Stimulated activated CD8-positive, alpha-beta memory T cell treated with anti-CD3 and anti-CD28 coated beads, Interleukin-7, amount 100 ng/mL, for 24 hours (primary cell): Measurements from ENCODE around the gene KIFBP.
"Not testable (repeated sequence)": the region's sequence is repeated elsewhere in the genome, so short reads cannot be mapped to it uniquely, and the experiment has no call there.

ENCODE experiments used
- DNase-seq: peaks from one replicate; pipeline ENCODE4 v3.0.0-alpha.2; 2020; ENCODE audit warnings: low read depth

The KIFBP gene

DNA sequence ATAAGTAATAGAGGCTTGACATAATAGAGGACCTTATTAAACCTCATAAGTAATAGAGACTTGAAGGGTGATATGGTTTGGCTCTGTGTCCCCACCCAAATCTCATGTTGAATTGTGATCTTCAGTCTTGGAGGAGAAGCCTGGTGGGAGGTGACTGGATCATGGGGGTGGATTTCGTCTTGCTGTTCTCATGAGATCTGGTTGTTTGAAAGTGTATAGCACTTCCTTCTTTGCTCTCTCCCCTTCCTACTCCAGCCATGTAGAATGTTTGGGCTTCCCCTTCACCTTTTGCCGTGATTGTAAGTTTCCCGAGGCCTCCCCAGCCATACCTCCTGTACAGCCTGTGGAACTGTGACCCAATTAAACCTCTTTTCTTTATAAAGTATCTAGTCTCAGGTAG lies 8.6 kb downstream of the KIFBP start:
- no peak for DNase-seq

DNA sequence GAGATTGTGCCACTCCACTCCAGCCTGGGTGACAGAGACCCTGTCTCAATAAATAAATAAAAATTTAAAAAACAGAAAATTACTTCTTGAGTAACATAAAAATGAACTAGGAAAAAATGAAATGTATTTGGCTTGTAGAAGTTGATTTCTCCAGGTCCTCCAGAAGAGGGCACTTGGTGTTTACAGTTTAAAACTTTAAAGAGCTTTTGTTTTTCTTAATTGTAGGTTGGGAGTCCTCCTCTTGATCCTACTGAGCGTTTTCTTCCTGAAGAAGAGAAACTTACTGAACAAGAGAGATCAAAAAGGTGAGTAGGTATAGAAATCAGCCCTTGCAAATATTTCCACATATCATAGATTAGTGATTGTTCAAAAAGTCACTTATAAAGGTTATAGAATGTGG lies 16.2 kb downstream of the KIFBP start:
- no peak for DNase-seq

DNA sequence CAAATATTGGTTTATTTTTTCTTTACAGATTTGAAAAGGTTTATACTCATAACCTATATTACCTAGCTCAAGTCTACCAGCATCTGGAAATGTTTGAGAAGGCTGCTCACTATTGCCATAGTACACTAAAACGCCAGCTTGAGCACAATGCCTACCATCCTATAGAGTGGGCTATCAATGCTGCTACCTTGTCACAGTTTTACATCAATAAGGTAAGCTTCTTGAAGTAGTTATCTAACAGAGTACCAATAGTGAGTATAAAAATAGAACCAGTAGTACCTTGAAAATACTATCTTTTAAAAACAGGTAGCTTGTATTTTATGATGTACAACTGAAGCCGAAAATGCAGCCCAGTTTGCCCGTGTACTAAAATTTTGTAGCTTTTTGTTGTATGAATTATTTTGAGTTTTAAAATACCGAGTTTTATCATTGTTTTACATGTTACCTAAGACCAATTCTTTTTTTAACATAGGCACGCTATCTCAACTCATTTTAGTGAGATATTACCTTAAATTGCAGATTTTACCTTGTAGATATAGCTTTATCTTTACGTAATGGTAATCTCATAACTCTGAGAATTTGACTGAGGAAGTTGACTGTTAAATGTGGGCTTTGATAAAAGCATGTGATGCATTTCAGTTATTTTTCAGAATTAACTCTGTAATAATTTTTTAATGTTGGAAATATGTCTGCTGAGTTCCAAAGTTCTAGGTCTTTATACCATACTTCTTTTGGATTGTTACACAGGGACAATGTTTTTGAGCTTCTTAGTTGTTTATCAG lies 17.3 kb downstream of the KIFBP start:
- no peak for DNase-seq

DNA sequence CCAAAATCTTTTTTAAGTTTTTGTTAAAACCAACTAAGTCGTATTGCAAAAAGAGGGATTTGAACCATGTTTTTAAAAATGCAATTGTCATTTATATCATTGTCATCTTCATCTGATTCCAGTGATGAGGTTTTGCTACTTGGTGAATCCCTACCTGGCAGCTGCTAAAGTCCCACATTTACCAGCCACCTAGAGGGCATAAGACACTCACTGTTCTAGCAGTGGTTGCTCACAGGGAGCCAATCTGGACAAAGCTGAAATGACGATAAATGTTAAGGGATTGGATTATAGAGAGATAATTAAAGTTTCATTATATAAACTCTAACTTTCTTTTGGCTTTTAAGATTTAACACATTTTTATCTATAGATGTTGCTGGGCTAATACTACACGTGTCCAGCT lies 18.7 kb downstream of the KIFBP start:
- DNase-seq: no peak

DNA sequence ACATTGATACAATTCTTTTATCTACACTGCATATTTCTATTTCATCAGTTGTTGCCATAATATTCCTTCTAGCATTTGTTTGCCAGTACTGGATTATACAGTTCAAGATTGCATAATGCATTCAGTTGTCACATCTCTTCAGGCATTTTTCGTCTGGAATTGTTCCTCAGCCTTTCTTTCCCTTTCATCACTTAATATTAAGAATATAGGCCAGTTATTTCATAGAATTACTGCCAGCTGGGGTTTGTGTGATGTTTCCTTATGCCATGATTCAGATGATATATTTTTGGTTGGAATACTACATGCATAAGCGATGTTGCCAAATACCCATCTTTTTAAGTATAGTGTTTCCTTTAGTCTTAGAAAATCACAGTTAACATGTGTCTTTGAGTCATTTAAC lies 20.8 kb downstream of the KIFBP start:
- no peak for DNase-seq

DNA sequence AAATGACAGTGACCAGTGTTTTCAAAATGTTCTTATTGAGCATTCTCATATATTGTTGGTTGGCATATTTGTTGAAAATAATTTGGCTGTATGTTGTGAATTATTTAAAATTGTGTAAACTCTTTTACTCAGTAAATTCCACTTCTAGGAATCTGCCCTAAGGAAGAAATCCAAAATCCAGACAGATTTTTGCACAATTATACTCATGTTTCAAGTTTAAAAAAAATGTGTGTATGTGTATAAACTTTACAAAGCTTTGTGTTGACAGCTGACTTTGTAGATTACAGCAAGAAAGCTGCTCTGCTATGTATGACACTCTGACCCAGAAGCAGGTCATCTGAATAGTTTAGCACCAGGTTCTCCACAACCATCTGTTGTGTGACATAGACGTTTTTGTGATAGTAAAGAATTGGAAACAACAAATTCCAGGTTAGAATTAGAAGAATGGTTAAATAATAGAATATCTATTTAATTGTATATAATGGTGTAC lies 21.6 kb downstream of the KIFBP start:
- no peak for DNase-seq

DNA sequence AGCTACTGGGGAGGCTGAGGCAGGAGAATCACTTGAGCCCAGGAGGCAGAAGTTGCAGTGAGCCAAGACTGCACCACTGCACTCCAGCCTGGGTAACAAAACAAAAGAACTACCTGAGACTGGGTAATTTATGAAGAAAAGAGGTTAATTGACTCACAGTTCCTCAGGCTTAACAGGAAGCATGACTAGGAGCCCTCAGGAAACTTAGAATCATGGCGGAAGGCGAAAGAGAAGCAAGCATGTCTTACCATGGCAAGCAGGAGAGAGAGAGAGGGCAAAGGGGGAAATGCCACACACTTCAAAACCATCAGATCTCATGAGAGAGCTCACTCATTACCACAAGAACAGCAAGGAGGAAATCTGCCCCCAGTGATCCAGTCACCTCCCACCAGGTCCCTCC lies 24.2 kb downstream of the KIFBP start:
- not testable (repeated sequence) for DNase-seq

DNA sequence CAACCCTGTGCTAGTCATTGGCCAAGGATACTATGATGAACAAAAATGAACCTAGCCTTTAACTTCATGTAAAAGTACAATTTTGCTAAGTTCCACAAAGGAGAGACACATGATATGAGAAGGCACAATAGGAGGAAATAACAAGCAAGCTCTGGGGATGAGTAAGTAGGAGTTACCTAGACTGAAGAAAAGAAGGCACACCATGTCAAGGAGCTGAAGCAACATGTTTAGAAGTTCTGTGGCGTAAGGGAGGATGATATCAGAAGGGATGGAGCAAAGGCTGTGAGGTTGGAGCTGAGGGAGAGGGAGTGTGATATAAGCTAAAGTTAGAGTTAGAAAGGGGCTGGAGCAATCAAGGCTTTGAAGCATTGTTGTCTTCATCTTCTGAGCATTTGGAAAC lies 25.6 kb downstream of the KIFBP start:
- DNase-seq: no peak

DNA sequence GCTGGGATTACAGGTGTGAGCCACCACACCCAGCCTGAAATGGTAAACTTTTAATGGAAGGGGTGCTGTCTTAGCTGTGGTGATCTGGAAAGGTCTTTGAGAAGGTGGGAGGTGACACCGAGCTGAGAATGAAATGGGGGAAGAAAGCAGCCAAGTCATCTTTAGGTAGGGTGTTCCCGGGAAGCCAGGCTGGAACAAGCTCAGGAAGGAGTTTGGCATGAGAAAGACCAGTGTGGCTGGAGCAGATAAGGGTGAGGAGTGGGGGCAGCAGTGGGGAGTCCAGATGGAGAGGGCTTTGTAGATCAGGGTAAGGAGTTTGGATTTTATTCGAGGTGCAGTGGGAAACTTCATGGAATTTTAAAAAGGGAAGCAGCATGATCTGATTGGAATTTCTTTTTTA lies 30.0 kb downstream of the KIFBP start:
- no peak for DNase-seq

DNA sequence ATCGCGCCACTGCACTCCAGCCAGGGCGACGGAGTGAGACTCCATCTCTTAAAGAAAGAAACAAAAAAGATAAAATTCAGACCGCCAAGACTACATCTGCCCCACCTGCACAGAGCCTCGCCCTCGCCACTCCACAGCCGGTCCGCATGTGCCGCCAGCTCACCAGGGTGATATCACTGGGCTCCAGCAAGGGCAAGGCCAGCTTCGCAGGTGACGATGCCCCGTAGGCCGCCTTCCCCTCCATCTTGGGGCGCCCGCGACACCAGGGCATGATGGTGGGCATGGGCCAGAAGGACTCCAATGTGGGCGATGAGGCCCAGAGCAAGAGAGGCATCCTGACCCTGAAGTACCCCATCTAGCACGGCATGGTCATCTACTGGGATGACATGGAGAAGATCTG lies 34.0 kb downstream of the KIFBP start:
- no peak for DNase-seq

DNA sequence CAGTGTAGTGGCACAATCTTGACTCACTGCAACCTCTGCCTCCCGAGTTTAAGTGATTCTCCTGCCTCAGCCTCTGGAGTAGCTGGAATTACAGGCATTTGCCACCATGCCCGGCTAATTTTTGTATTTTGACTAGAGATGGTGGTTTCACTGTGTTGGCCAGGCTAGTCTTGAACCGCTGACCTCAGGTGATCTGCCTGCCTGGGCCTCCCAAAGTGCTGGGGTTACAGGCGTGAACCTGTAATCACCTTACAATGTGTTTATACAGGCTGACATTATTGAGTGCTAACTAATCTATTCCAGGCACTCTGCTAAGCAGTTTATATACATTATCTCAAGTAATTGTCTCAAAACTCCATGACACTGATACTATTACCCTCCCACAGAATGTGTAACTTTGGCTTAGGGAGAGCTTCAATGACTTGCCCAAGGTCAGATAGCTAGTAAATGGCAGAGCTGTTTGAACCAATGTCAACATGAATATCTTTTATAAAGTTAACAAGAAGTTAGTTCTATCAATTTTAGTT lies 36.8 kb downstream of the KIFBP start:
- DNase-seq: no peak

DNA sequence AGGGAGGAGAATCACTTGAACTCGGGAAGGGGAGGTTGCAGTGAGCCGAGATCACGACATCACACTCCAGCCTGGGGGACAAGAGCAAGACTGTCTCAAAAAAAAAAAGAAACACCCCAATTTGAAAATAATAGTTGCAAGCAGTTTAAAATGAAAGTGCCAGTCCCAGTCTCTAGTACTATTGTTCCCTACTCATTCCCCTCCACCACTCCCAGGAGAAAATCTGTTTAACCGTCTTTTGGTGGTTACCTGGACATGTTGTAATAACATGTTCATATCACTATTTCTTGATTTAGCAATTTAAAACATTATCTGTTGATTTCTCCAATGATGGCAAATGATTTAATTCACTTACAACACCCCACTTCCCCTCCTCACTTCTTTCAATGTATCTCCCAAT lies 44.7 kb downstream of the KIFBP start:
- no peak for DNase-seq

DNA sequence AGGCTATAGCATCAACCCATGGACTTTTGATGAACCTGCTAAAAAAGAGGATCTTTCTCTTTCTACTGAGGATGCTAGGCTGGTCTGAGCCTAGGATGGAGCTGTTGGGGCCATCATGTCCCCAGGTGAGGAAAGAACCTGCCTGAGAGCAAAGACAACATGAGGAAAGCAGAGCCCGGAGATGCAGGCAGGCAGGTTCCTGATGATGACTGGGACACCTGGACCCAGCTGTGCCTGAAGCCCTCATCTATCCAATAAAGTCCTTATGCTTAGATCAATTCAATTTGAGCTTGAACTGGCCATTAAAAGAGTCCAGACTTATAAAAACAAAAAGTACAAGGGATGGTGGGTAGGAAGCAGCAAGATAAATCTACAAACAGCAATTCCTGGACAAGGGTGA lies 48.9 kb downstream of the KIFBP start:
- DNase-seq: no peak

DNA sequence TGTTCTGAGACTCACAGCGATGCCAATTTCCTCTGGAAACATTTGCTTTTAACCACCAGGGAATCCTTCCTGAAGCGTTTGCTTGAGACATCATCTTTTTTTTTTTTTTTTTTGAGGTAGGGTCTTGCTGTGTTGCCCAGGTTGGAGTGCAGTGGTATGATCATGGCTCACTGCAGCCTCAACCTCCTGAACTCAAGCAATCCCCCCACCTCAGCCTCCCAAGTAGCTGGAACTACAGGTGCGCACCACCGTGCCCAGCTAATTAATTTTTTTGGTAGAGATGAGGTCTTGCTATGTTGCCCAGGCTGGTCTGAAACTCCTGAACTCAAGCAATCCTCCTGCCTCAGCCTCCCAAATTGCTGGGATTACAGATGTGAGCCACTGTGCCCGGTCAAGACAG lies 52.3 kb downstream of the KIFBP start:
- DNase-seq: not testable (repeated sequence)

DNA sequence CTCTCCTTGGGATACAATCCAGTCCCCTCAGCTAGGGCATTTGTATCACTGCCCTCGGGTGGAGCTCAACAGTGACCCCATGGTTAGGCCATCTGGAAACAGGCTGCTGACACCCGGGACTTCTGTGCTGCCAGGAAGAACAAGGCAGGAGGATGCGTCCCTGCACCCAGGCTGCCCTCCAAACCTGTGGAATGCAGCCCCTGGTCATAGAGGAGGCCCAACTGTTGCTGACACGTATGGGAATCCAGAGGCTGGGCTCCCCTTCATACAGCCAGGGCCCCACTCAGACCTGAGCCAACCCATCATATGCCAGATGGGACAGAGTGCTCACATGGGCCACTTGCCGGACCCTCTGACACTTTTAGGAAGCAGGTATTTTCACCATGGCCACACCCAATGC lies 53.8 kb downstream of the KIFBP start:
- DNase-seq: no peak

DNA sequence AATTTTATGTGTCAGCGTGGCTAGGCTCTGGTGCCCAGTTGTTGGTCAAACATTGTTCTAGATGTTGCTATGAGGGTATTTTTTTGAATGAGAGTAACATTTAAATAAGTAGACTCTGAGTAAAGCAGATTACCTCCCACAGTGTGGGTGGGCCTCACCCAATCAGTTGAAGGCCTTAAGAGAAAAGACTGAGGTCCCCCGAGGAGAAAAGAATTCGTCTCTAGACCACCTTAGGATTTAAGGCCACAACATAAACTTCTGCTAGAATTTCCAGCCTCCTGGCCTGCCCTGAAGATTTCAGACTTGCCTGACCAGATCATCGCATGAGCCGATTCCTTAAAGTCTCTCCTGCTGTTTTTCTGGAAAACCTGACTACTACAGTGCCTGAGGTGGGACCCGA lies 54.2 kb downstream of the KIFBP start:
- DNase-seq: no peak

DNA sequence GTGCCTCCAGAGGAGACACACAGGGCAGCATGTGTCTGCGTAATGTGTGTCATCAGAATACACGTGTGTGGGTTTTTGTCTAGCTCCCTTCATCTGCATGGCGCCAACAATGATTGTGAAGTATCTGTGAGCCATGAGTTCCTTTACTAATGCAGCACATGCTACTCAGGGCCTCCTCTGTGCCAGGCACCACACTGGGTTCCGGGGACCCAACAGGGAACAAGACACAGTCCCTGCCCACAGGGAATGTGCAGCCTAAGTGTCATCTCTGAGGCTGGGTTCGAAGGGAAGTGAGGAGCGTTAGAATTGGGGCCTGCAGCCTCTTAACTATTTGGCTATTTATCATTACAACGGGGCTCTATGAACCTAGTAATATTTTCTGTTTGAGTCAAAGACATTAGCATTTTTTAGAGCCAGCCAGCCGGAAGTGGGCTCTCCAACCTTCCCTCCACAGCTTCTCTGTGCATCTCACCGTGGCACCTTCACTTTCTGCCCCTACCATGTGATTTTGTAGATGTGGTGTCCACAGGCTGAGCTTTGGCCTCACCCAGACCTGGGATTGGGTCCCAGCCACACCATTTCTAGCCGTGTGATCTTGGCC lies 55.4 kb downstream of the KIFBP start:
- no peak for DNase-seq

DNA sequence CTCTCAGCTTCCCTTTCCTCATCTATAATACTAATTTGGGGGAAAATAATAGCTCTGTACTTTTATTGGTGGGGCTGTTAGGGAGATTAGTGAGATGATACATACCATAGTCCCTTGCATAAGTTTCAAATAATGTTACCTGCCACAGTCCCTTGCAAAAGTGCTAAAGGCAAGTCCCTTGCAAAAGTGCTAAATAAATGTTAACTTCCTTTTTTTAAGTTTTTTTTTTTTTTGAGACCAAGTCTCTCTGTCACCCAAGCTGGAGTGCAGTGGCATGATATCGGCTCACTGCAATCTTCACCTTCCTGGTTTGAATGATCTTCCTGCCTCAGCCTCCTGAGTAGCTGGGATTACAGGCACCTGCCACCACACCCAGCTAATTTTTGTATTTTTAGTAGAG lies 55.9 kb downstream of the KIFBP start:
- no peak for DNase-seq

DNA sequence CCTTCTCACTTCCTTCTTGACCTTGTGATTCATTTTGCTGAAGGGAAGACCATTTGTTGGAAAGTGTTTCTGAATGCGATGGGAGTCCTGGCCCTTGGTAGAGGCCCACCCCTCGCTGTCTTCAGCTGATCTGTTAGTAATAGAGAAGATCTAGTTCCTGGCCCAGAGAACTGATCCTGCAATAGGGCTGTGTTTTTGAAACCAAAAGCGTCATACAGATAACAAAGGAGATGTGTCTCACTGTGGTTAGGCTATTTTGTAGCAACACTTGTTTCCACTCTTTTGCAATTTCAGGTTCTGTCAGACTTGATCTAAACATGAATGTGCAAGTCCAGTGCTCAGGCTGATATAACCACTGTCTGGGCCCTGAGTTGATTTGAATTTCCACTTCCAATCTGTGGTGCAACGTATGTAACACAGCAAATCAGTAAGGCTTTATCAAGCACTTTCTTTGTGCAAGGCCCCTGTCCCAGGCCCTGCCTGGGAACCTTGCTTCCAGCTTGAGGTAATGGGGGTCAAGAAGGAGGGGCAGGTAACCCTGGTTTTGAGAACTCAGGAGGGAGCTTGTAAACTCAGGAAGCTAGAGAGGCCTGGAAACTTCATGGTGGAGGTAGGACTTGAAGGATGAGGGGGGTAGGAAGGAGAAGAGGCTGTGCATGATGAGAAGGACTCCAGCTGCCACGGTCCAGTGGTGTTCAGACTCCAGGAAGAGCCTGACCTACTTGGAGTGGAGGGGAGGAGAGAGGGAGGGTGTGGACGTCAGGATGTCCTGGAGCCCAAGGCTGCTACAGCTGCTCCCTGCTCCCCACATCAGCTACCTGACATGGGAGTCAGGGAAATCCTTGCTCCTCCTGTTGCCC lies 57.1 kb downstream of the KIFBP start:
- no peak for DNase-seq

DNA sequence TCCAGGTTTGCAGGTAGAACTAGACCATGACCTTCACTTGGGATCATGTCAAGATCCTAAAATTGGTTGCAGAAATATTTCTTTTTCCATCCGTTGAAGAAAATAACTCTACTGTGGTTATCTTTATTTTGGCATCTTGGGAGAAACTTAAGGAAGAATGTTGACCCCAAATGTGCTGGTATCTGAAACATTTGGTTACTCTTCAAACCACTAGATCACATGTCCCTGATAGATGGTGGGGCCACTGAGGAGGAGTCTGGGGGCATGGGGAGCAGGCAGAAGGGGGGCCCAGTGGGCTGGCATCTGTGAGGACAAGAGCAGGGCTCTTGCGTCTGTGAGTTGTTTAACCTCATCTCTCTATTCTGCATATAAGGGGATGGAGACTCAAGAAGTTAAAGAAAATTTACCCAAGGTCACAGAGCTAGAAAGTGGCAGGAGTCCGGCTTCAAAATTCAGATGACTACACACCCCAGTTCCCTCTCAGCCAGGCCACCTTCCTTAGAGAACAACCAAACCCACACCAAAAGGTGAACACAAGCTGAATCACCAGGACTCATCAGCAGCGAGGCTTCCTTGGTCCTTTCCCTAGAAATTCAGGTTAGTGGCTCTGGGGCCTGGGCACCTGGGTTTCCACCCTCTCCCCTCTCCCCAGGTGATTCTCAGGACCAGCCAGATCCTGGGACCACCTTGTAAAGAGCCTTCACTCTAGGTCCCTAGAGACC lies 58.7 kb downstream of the KIFBP start:
- no peak for DNase-seq

DNA sequence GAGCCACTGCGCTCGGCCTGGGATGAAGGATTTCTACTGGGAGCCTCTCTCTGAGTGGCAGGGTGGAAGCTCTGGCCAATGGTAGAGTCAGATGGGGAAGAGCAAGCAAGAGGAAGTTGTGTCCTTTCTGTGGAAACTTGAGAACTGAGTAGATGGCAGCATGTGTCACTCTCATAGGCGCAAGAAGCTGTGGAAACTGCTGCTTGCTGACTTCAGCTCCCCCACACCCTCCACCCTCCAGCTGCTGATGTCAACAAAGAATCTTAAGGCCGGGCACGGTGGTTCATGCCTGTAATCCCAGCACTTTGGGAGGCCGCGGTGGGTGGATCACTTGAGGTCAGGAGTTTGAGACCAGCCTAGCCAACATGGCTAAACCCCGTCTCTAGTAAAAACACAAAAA lies 59.5 kb downstream of the KIFBP start:
- DNase-seq: no peak

DNA sequence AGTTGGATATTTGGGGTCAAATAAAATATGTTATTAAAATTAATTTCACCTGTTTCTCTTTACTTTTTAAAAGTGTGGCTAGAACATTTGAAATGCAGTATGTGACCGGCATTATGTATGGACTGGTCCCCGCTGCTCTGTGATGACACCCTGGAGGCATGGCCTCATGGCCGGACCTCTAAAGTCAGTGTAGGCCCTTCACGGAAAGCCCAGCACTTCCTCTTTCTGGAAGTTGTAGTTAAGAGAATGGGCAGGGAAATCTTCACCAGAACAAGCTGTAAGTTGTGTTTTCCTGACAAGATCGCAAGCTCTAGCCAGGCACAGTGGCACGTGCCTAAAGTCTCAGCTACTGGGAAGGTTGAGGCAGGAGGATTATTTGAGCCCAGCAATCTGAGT lies 61.0 kb downstream of the KIFBP start:
- DNase-seq: no peak
